SK-N-SH treated with all-trans-retinoic acid at 6 μM for 48 hours (cell line): Measurements from ENCODE around the gene SDC3.

ENCODE experiments used
- ATAC-seq: fragments of 200-7000 bp; cut with Tn5 transposase; 3 replicates; pipeline ENCODE4 v1.9.1; 2020; ENCODE audit warnings: mild to moderate bottlenecking, moderate library complexity
- ARNTL ChIP-seq: fragments of 450-650 bp; formaldehyde crosslinking; IDR thresholded peaks from 2 replicates; pipeline ENCODE4 v1.5.0; 2020; ENCODE audit warnings: low read depth, mild to moderate bottlenecking, moderate library complexity, borderline replicate concordance
- CREB5 ChIP-seq: fragments of 250-450 bp; sonication (Bioruptor Pico); IDR thresholded peaks from 2 replicates; pipeline ENCODE4 v1.5.1; 2020; ENCODE audit warnings: low read depth, mild to moderate bottlenecking, moderate library complexity
- CSDC2 ChIP-seq: fragments of 250-450 bp; sonication (Bioruptor Pico); IDR thresholded peaks from 2 replicates; pipeline ENCODE4 v1.5.0; 2020; ENCODE audit warnings: mild to moderate bottlenecking, moderate library complexity
- CSRNP3 ChIP-seq: fragments of 250-450 bp; sonication (Bioruptor Pico); IDR thresholded peaks from 2 replicates; pipeline ENCODE4 v1.5.1; 2021; ENCODE audit warnings: mild to moderate bottlenecking, moderate library complexity
- ESRRG ChIP-seq: fragments of 250-450 bp; sonication (Bioruptor Pico); IDR thresholded peaks from 2 replicates; pipeline ENCODE4 v1.6.1; 2021; ENCODE audit warnings: mild to moderate bottlenecking
- ISL1 ChIP-seq: fragments of 250-450 bp; sonication (Bioruptor Pico); IDR thresholded peaks from 2 replicates; pipeline ENCODE4 v2.1.2; 2022; ENCODE audit warnings: mild to moderate bottlenecking, moderate library complexity
- OSR1 ChIP-seq: fragments of 250-450 bp; sonication (Bioruptor Pico); IDR thresholded peaks from 2 replicates; pipeline ENCODE4 v1.8.0; 2022; ENCODE audit warnings: moderate library complexity, mild to moderate bottlenecking, inconsistent platforms
- PATZ1 ChIP-seq: fragments of 250-450 bp; sonication (Bioruptor Pico); IDR thresholded peaks from 2 replicates; pipeline ENCODE4 v1.8.0; 2020; ENCODE audit warnings: mild to moderate bottlenecking, moderate library complexity, borderline replicate concordance
- POU6F1 ChIP-seq: fragments of 250-450 bp; sonication (Bioruptor Pico); IDR thresholded peaks from 2 replicates; pipeline ENCODE4 v1.8.0; 2021; ENCODE audit warnings: low read depth, mild to moderate bottlenecking, moderate library complexity, borderline replicate concordance
- PPARA ChIP-seq: fragments of 250-450 bp; sonication (Bioruptor Pico); IDR thresholded peaks from 2 replicates; pipeline ENCODE4 v1.5.0; 2020; ENCODE audit warnings: mild to moderate bottlenecking, borderline replicate concordance
- RARB ChIP-seq: fragments of 250-450 bp; sonication (Bioruptor Pico); IDR thresholded peaks from 2 replicates; pipeline ENCODE4 v1.8.0; 2021; ENCODE audit warnings: mild to moderate bottlenecking, moderate library complexity
- SNAI2 ChIP-seq: fragments of 250-450 bp; sonication (Bioruptor Pico); IDR thresholded peaks from 2 replicates; pipeline ENCODE4 v1.5.0; 2020; ENCODE audit warnings: mild to moderate bottlenecking, moderate library complexity
- TCF4 ChIP-seq: fragments of 250-450 bp; sonication (Bioruptor Pico); IDR thresholded peaks from 2 replicates; pipeline ENCODE4 v1.8.0; 2021; ENCODE audit warnings: mild to moderate bottlenecking, moderate library complexity, borderline replicate concordance
- TOX ChIP-seq: fragments of 250-450 bp; sonication (Bioruptor Pico); IDR thresholded peaks from 2 replicates; pipeline ENCODE4 v1.8.0; 2021; ENCODE audit warnings: mild to moderate bottlenecking, moderate library complexity, borderline replicate concordance
- TSHZ2 ChIP-seq: fragments of 250-450 bp; sonication (Bioruptor Pico); IDR thresholded peaks from 2 replicates; pipeline ENCODE4 v1.5.0; 2020; ENCODE audit warnings: mild to moderate bottlenecking, moderate library complexity
- ZFP3 ChIP-seq: fragments of 250-450 bp; sonication (Bioruptor Pico); IDR thresholded peaks from 2 replicates; pipeline ENCODE4 v1.5.0; 2020; ENCODE audit warnings: mild to moderate bottlenecking, moderate library complexity
- ZFP30 ChIP-seq: fragments of 450-650 bp; formaldehyde crosslinking; IDR thresholded peaks from 2 replicates; pipeline ENCODE4 v1.5.0; 2022; ENCODE audit warnings: mild to moderate bottlenecking, moderate library complexity
- ZNF565 ChIP-seq: fragments of 450-650 bp; formaldehyde crosslinking; conservative IDR thresholded peaks from 2 replicates; pipeline ENCODE4 v1.5.0; 2020; ENCODE audit warnings: low read depth, mild to moderate bottlenecking, moderate library complexity
- ZNF70 ChIP-seq: fragments of 450-650 bp; formaldehyde crosslinking; IDR thresholded peaks from 2 replicates; pipeline ENCODE4 v1.5.0; 2020; ENCODE audit warnings: mild to moderate bottlenecking, moderate library complexity
- ZNF8 ChIP-seq: fragments of 450-650 bp; formaldehyde crosslinking; IDR thresholded peaks from 2 replicates; pipeline ENCODE4 v1.5.0; 2020; ENCODE audit warnings: mild to moderate bottlenecking, moderate library complexity

The SDC3 gene

GRCh38 chr1:30915491-30916230 lies 7.1 kb upstream of the SDC3 start:
- no peak for ATAC-seq
- TF ChIP-seq SNAI2 (no peak), TSHZ2 (CRISPR knock-in tag) (no peak), ZFP30 (CRISPR knock-in tag) (no peak)

GRCh38 chr1:30914931-30915330 lies 6.4 kb upstream of the SDC3 start:
- TF ChIP-seq SNAI2 = no peak
- TF ChIP-seq ZFP3 (CRISPR knock-in tag) = no peak
- no peak for TF ChIP-seq RARB (CRISPR knock-in tag)
- TF ChIP-seq CSRNP3 (CRISPR knock-in tag) = no peak
- no peak for TF ChIP-seq CREB5 (CRISPR knock-in tag)
- TF ChIP-seq ARNTL (CRISPR knock-in tag) = no peak
- TF ChIP-seq TOX = no peak
- no peak for TF ChIP-seq ZNF8 (CRISPR knock-in tag)
- TF ChIP-seq ISL1 (CRISPR knock-in tag) = no peak
- no peak for TF ChIP-seq POU6F1 (CRISPR knock-in tag)
- no peak for TF ChIP-seq TSHZ2 (CRISPR knock-in tag)
- TF ChIP-seq ZNF70 (CRISPR knock-in tag) = no peak
- no peak for TF ChIP-seq ZNF565 (CRISPR knock-in tag)
- no peak for TF ChIP-seq ESRRG (CRISPR knock-in tag)
- TF ChIP-seq CSDC2 (CRISPR knock-in tag) = no peak
- no peak for TF ChIP-seq TCF4 (CRISPR knock-in tag)
- TF ChIP-seq ZFP30 (CRISPR knock-in tag) = no peak
- no peak for TF ChIP-seq PATZ1 (CRISPR knock-in tag)
- TF ChIP-seq OSR1 (CRISPR knock-in tag) = no peak
- no peak for TF ChIP-seq PPARA (CRISPR knock-in tag)
- TF ChIP-seq, all 23 proteins: peak for 0
- ATAC-seq = no peak
